H1 (cell line): ENCODE results near the gene PKN3. TPM values are rescaled to one million over a fixed set of nuclear protein-coding genes. Genes with fewer than 3 reads are reported as not detected.

ENCODE experiments used
- CTCF ChIA-PET: fragments of 300-600 bp; sonication (Branson Sonifier 250); formaldehyde crosslinking; loops from one replicate; lab custom pipeline; 2021; ENCODE audit not compliant: partially characterized antibody; lab: Charles Lee
- POLR2A ChIA-PET: fragments of 300-600 bp; sonication (Branson Sonifier 250); formaldehyde crosslinking; loops from one replicate; lab custom pipeline; 2021; ENCODE audit warnings: inconsistent platforms; ENCODE audit not compliant: partially characterized antibody; lab: Charles Lee
- DNase-seq, 2 experiments: peaks; one replicate each; pipeline versions ENCODE4 v3.0.0 to v3.0.0-alpha.2; 2010 to 2022; ENCODE audit warnings: low spot score in 2 of 2, low read depth in 1 of 2, mixed read lengths in 1 of 2
- FAIRE-seq: peaks from 2 replicates; lab custom pipeline; 2011; peaks lifted over from hg19 to GRCh38; lab: Jason Lieb, UNC
- H2AFZ ChIP-seq: 2 replicates; pipeline ENCODE4 v1.8.1; 2012; ENCODE audit warnings: low read length, inconsistent platforms
- H2AK5ac ChIP-seq: 2 replicates; pipeline ENCODE4 v1.6.1; 2013; ENCODE audit warnings: low read depth, low read length
- H2BK120ac ChIP-seq: replicated peaks from 2 replicates; pipeline ENCODE3; 2013; ENCODE audit warnings: low read depth, low read length, inconsistent platforms
- H2BK12ac ChIP-seq: 2 replicates; pipeline ENCODE4 v1.6.1; 2013; ENCODE audit warnings: low read depth, low read length
- H2BK15ac ChIP-seq: 2 replicates; pipeline ENCODE4 v1.6.1; 2013; ENCODE audit warnings: low read length
- H2BK20ac ChIP-seq: 2 replicates; pipeline ENCODE4 v1.6.1; 2013; ENCODE audit warnings: low read length
- H2BK5ac ChIP-seq: 2 replicates; pipeline ENCODE4 v1.6.1; 2013; ENCODE audit warnings: low read depth, low read length
- H3K14ac ChIP-seq: 2 replicates; pipeline ENCODE4 v1.6.1; 2013; ENCODE audit warnings: inconsistent platforms; ENCODE audit not compliant: insufficient read length
- H3K18ac ChIP-seq: 2 replicates; pipeline ENCODE4 v1.6.1; 2013; ENCODE audit warnings: low read length; ENCODE audit errors: extremely low read depth
- H3K23ac ChIP-seq: 2 replicates; pipeline ENCODE4 v1.6.1; 2013; ENCODE audit warnings: inconsistent platforms; ENCODE audit not compliant: insufficient read length
- H3K23me2 ChIP-seq: 2 replicates; pipeline ENCODE4 v1.6.1; 2013; ENCODE audit warnings: low read depth, low read length
- H3K27ac ChIP-seq: 2 replicates; pipeline ENCODE4 v1.6.1; 2011; ENCODE audit warnings: low read depth, low read length, inconsistent platforms
- H3K27me3 ChIP-seq, 4 experiments: replicated peaks in 1 of 4; 1 replicate in 1 of 4; 2 replicates in 3 of 4; pipeline versions ENCODE4 v1.6.1 to v1.8.1; 2011 to 2013; ENCODE audit warnings: low read length in 3 of 4, mild to moderate bottlenecking in 3 of 4, inconsistent platforms in 2 of 4, mixed read lengths in 2 of 4, moderate library complexity in 1 of 4; ENCODE audit not compliant: control insufficient read depth in 3 of 4, insufficient read depth in 3 of 4; ENCODE audit errors: extremely low read depth in 1 of 4
- H3K36me3 ChIP-seq, 4 experiments: 2 replicates each; pipeline versions ENCODE4 v1.6.1 to v1.8.1; 2011 to 2013; ENCODE audit warnings: mild to moderate bottlenecking in 4 of 4, low read length in 3 of 4, moderate library complexity in 2 of 4, control low read depth in 1 of 4, inconsistent platforms in 1 of 4; ENCODE audit not compliant: insufficient read depth in 4 of 4, control insufficient read depth in 2 of 4
- H3K4ac ChIP-seq: replicated peaks from 2 replicates; pipeline ENCODE3; 2013; ENCODE audit warnings: low read length, low read depth, mixed read lengths, inconsistent platforms; ENCODE audit not compliant: insufficient read length
- H3K4me1 ChIP-seq, 4 experiments: replicated peaks in 1 of 4; 1 replicate in 1 of 4; 2 replicates in 3 of 4; pipeline versions ENCODE4 v1.6.1 to v1.8.1; 2011 to 2013; ENCODE audit warnings: low read length in 3 of 4, inconsistent platforms in 2 of 4, mixed read lengths in 1 of 4; ENCODE audit not compliant: insufficient read depth in 4 of 4, control insufficient read depth in 3 of 4
- H3K4me2 ChIP-seq, 2 experiments: 2 replicates each; pipeline versions ENCODE4 v1.6.1 to v1.8.1; 2011 to 2013; ENCODE audit warnings: low read depth in 2 of 2, low read length in 2 of 2, control low read depth in 1 of 2, inconsistent platforms in 1 of 2, mild to moderate bottlenecking in 1 of 2; ENCODE audit not compliant: insufficient read depth in 1 of 2
- H3K4me3 ChIP-seq, 4 experiments: fragments of 200-600, 300-600 bp in 1 of 4; sonication (generic), shearing (Covaris generic), sonication (Bioruptor Twin) in 1 of 4; 2 replicates each; pipeline versions ENCODE4 v1.5.1 to v1.8.1; 2011 to 2016; ENCODE audit warnings: low read length in 4 of 4, low read depth in 3 of 4, control low read depth in 2 of 4, inconsistent platforms in 2 of 4, mild to moderate bottlenecking in 2 of 4, mixed read lengths in 1 of 4, moderate library complexity in 1 of 4; ENCODE audit not compliant: insufficient read depth in 2 of 4; ENCODE audit errors: extremely low read depth in 1 of 4
- H3K56ac ChIP-seq: replicated peaks from 2 replicates; pipeline ENCODE3; 2013; ENCODE audit warnings: low read depth, mild to moderate bottlenecking, mixed read lengths, low read length, inconsistent platforms; ENCODE audit not compliant: insufficient read length
- H3K79me1 ChIP-seq: 2 replicates; pipeline ENCODE4 v1.6.1; 2013; ENCODE audit warnings: low read depth, low read length, control low read depth
- H3K79me2 ChIP-seq, 2 experiments: 2 replicates each; pipeline versions ENCODE4 v1.6.1 to v1.8.1; 2012 to 2013; ENCODE audit warnings: low read length in 2 of 2, mild to moderate bottlenecking in 2 of 2, inconsistent platforms in 1 of 2; ENCODE audit not compliant: insufficient read depth in 2 of 2, control insufficient read depth in 1 of 2
- H3K9ac ChIP-seq, 4 experiments: replicated peaks in 1 of 4; 1 replicate in 1 of 4; 2 replicates in 3 of 4; pipeline versions ENCODE4 v1.6.1 to v1.8.1; 2011 to 2013; ENCODE audit warnings: low read depth in 3 of 4, low read length in 3 of 4, control low read depth in 2 of 4, mild to moderate bottlenecking in 2 of 4, moderate library complexity in 2 of 4, inconsistent platforms in 1 of 4; ENCODE audit errors: extremely low read depth in 1 of 4
- H3K9me3 ChIP-seq, 2 experiments: 2 replicates each; pipeline versions ENCODE4 v1.6.1 to v1.8.1; 2012 to 2013; ENCODE audit warnings: mild to moderate bottlenecking in 2 of 2, moderate library complexity in 2 of 2, control low read depth in 1 of 2, inconsistent platforms in 1 of 2, low read depth in 1 of 2, low read length in 1 of 2, mixed read lengths in 1 of 2; ENCODE audit not compliant: insufficient read depth in 2 of 2
- H4K20me1 ChIP-seq, 2 experiments: replicated peaks in 1 of 2; 2 replicates each; pipeline versions ENCODE3 to v1.8.1; 2011 to 2013; ENCODE audit warnings: inconsistent platforms in 2 of 2, low read length in 2 of 2, mild to moderate bottlenecking in 1 of 2; ENCODE audit not compliant: insufficient read depth in 2 of 2, control insufficient read depth in 1 of 2
- H4K5ac ChIP-seq: 2 replicates; pipeline ENCODE4 v1.6.1; 2013; ENCODE audit warnings: low read length, low read depth, mixed read lengths, inconsistent platforms; ENCODE audit not compliant: insufficient read length
- H4K8ac ChIP-seq: 2 replicates; pipeline ENCODE4 v1.8.0; 2013; ENCODE audit warnings: mild to moderate bottlenecking, moderate library complexity, low read length, inconsistent platforms; ENCODE audit not compliant: insufficient read depth; ENCODE audit errors: extremely low read depth
- H4K91ac ChIP-seq: replicated peaks from 2 replicates; pipeline ENCODE3; 2013; ENCODE audit warnings: low read length, mixed read lengths, inconsistent platforms; ENCODE audit not compliant: insufficient read length
- ASH2L ChIP-seq: fragments of 200-600, 300-600 bp; sonication (generic); IDR thresholded peaks from one replicate; pipeline ENCODE4 v1.7.1; 2017; ENCODE audit warnings: low read length
- ATF2 ChIP-seq: IDR thresholded peaks from 2 replicates; pipeline ENCODE4 v1.6.1; 2012; ENCODE audit warnings: low read length, inconsistent platforms
- BACH1 ChIP-seq: IDR thresholded peaks from 2 replicates; pipeline ENCODE4 v1.6.1; 2012; ENCODE audit warnings: low read length, improper control_type of control experiment
- CBX5 ChIP-seq: fragments of 300-800, 300-1000 bp; sonication (generic); IDR thresholded peaks from 2 replicates; pipeline ENCODE4 v1.7.1; 2016; ENCODE audit warnings: antibody characterized with exemption, low read length, low read depth
- CEBPB ChIP-seq: IDR thresholded peaks from 2 replicates; pipeline ENCODE4 v1.6.1; 2012; ENCODE audit warnings: low read depth, low read length
- EP300 ChIP-seq, 2 experiments: IDR thresholded peaks; 1 replicate in 1 of 2; 2 replicates in 1 of 2; pipeline ENCODE4 v1.6.1; 2011 to 2012; ENCODE audit warnings: low read depth in 2 of 2, low read length in 2 of 2, mild to moderate bottlenecking in 2 of 2, borderline replicate concordance in 1 of 2, inconsistent platforms in 1 of 2, moderate library complexity in 1 of 2
- KDM1A ChIP-seq: fragments of 200-600, 300-600 bp; sonication (generic); IDR thresholded peaks from 2 replicates; pipeline ENCODE4 v1.7.1; 2016; ENCODE audit warnings: mild to moderate bottlenecking, low read length, borderline replicate concordance
- NANOG ChIP-seq: IDR thresholded peaks from 2 replicates; pipeline ENCODE4 v1.6.1; 2011; ENCODE audit warnings: low read length, low read depth, mild to moderate bottlenecking, inconsistent platforms; ENCODE audit not compliant: insufficient read depth, poor library complexity, severe bottlenecking
- SP1 ChIP-seq: IDR thresholded peaks from 2 replicates; pipeline ENCODE4 v1.6.1; 2011; ENCODE audit warnings: low read depth, low read length
- ZNF274 ChIP-seq: IDR thresholded peaks from 2 replicates; pipeline ENCODE4 v1.7.0; 2012; ENCODE audit warnings: low read length, borderline replicate concordance; ENCODE audit errors: extremely low read depth
- WGBS, 2 experiments: shearing (Covaris generic) in 1 of 2; methylation state at CpG; one replicate each; pipeline versions ENCODE4 v1.1.6 to v1.1.7; 2013 to 2015; ENCODE audit warnings: low lambda C conversion rate in 2 of 2, mixed read lengths in 2 of 2, inconsistent platforms in 1 of 2, low coverage in 1 of 2, missing lambda C conversion rate in 1 of 2; ENCODE audit not compliant: insufficient replicate concordance in 2 of 2, insufficient coverage in 1 of 2, insufficient read length in 1 of 2; ENCODE audit errors: extremely low coverage in 1 of 2, missing lambda C conversion rate in 1 of 2; 5-methylcytosine and 5-hydroxymethylcytosine counted together
- polyA plus RNA-seq, 7 experiments: library from polyadenylated mRNA; depleted of rRNA in 3 of 7; stranded (reverse) in 5 of 7; unstranded in 2 of 7; fragments of >200 nt in 5 of 7; fragments of 200-250 nt in 2 of 7; gene quantifications; 1 replicate in 5 of 7; 2 replicates in 1 of 7; 4 replicates in 1 of 7; pipeline versions ENCODE4 v1.2.1 to v1.2.3, GENCODE V29; 2011 to 2013; ENCODE audit warnings: missing spikeins in 2 of 7, mixed read lengths in 2 of 7
- total RNA-seq: library from RNA; stranded (reverse); fragmentation: NEBNext Ultra II Directional; extraction: Animal tissue kit (Norgen Biotek cat#: 25700); gene quantifications from 2 replicates; pipeline ENCODE4 v1.2.1, GENCODE V29; 2021

PKN3 gene
- total and polyA plus RNA-seq, 2 of the 8 experiments (the other 6 are each of a cell fraction or from before 2014, with no cell fraction given) = 15.7 to 16.3 TPM

GRCh38 chr9:128654481-128654880 lies 47.8 kb upstream of the PKN3 start:
- DNase-seq = no peak
- Histone ChIP-seq H2BK5ac (no peak overlapping the region), H3K79me2 (peaks cover 0 to 2% of the 10 kb centered on the region in 2 experiments; a peak in 1 of 4 replicates), H3K79me1 (no peaks in the 10 kb centered on the region; the same call in 1 of the 2 replicates), H3K14ac (no peak overlapping the region), H2BK20ac (no peak overlapping the region), H3K23me2 (peaks cover 4% of the 10 kb centered on the region; the same call in 1 of the 2 replicates), H4K20me1 (peaks cover 0 to 2% of the 10 kb centered on the region in 2 experiments), H4K5ac (no peak overlapping the region), H3K56ac (no peak overlapping the region), H4K91ac (no peak overlapping the region), H3K23ac (no peak overlapping the region), H3K9me3 (no peaks in the 10 kb centered on the region), H3K27ac (no peak overlapping the region), H3K36me3 (peaks cover 0 to 9% (median 0%) of the 10 kb centered on the region in 4 experiments; a peak in 1 of 8 replicates), H2AFZ (no peak overlapping the region), H3K4me2 (no peak overlapping the region), H4K8ac (no peak overlapping the region), H3K4me3 (no peak overlapping the region), H2BK15ac (no peak overlapping the region), H2BK12ac (no peak overlapping the region), H2BK120ac (no peak overlapping the region), H2AK5ac (no peak overlapping the region), H3K4ac (no peak overlapping the region), H3K18ac (no peak overlapping the region), H3K27me3 (no peaks in the 10 kb centered on the region), H3K9ac (no peak overlapping the region; a peak in 1 of 7 replicates), H3K4me1 (no peaks in the 10 kb centered on the region; a peak in 2 of 7 replicates)
- WGBS, 2 experiments = 81% methylated on average over 1 of the region's 1 CpG; no CpG with 5 or more reads in 1 of the 2 experiments
- FAIRE-seq = no peak
- no peak for TF ChIP-seq ZNF274
- no peak for TF ChIP-seq KDM1A
- TF ChIP-seq CEBPB = no peak
- no peak for TF ChIP-seq ASH2L
- TF ChIP-seq NANOG = no peak
- TF ChIP-seq ATF2 = no peak
- TF ChIP-seq SP1 = no peak
- no peak for TF ChIP-seq EP300 (IDR thresholded peaks at IDR 0.05; ENCODE audit: borderline replicate concordance in 1 of 2, low read depth in 2 of 2, low read length in 2 of 2)
- TF ChIP-seq CBX5 = no peak
- no peak for TF ChIP-seq BACH1
- CTCF ChIA-PET = interaction anchor here (0.7 to 1.5 kb wide), 5 partner anchors 11 to 79 kb away, joined by 3 to 4 read pairs (median 3); no protein-coding TSS in a partner anchor
- POLR2A ChIA-PET = interaction anchor here (0.9 to 5.0 kb wide), 9 partner anchors 9 to 46 kb away, joined by 3 to 47 read pairs (median 9); partner anchors contain the start of gene SET
